Cardiac muscle cell (in vitro differentiated cells and primary cell): Measurements from ENCODE around the gene LITAF. TPM values are rescaled to one million over a fixed set of nuclear protein-coding genes. Genes with fewer than 3 reads are reported as not detected.
A peak's percentile ranks its signal among the peaks of the same experiment; 100 is the strongest.

Source experiments
- DNase-seq, 2 donors: peaks; one replicate each; pipeline versions ENCODE4 v3.0.0 to v3.0.0-alpha.2; 2010 to 2017; ENCODE audit warnings: low read depth in 1 of 2, low spot score in 1 of 2
- H3K27ac ChIP-seq: fragments of 200-600 bp; sonication (generic); 2 replicates; pipeline ENCODE4 v1.5.1; 2016
- H3K27me3 ChIP-seq: fragments of 200-600 bp; sonication (generic); 2 replicates; pipeline ENCODE4 v1.6.0; 2016; ENCODE audit warnings: control low read depth
- H3K36me3 ChIP-seq: fragments of 200-600 bp; sonication (generic); 2 replicates; pipeline ENCODE4 v1.5.1; 2016; ENCODE audit warnings: control low read depth
- H3K4me1 ChIP-seq: fragments of 200-600 bp; sonication (generic); 2 replicates; pipeline ENCODE4 v1.8.1; 2017; ENCODE audit warnings: low read depth, mild to moderate bottlenecking, mixed run types
- H3K4me3 ChIP-seq: fragments of 200-600 bp; sonication (generic); 2 replicates; pipeline ENCODE4 v1.5.1; 2016; ENCODE audit warnings: mild to moderate bottlenecking
- H3K9me3 ChIP-seq: fragments of 200-600 bp; sonication (generic); 2 replicates; pipeline ENCODE4 v1.5.1; 2017; ENCODE audit warnings: low read depth, mild to moderate bottlenecking, control low read depth
- polyA plus RNA-seq: library from polyadenylated mRNA; unstranded; fragments of >200 nt; fragmentation: Nextera tagmentation; extraction: Ambion mirVana; gene quantifications from 2 replicates; pipeline ENCODE4 v1.2.1, GENCODE V29; 2016
- total RNA-seq: library from RNA; depleted of rRNA; stranded (reverse); fragments of >200 nt; gene quantifications from 2 replicates; pipeline ENCODE4 v1.2.3, GENCODE V29; 2016
- TF ChIP-seq, protein P1 (sequence below): IDR thresholded peaks from 2 replicates; pipeline ENCODE4 v1.5.1; 2012; ENCODE audit warnings: low read depth, mild to moderate bottlenecking, low read length

The LITAF gene
- total and polyA plus RNA-seq, 2 experiments from 2014 or later: 42.1 to 43.3 TPM

DNA sequence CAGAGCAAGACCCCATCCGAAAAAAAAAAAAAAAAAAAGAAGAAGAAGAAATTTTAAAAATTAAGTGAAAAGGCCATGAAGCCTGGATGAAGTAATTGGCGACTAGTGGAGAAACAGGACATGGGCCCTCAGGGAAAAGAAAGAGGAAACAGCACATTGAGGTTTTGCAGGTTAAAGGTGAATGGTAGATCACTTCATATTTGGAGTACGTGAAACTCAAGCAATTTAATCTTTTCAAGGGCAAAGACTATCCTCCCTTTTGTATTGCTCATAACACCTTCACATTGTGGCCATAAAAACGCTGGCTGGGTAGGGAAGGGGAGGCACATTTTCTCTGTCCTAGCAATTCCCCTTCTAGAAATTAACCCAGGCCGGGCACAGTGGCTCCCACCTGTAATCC is 53.1 kb downstream of the LITAF start:
- TF ChIP-seq, protein P1, sequence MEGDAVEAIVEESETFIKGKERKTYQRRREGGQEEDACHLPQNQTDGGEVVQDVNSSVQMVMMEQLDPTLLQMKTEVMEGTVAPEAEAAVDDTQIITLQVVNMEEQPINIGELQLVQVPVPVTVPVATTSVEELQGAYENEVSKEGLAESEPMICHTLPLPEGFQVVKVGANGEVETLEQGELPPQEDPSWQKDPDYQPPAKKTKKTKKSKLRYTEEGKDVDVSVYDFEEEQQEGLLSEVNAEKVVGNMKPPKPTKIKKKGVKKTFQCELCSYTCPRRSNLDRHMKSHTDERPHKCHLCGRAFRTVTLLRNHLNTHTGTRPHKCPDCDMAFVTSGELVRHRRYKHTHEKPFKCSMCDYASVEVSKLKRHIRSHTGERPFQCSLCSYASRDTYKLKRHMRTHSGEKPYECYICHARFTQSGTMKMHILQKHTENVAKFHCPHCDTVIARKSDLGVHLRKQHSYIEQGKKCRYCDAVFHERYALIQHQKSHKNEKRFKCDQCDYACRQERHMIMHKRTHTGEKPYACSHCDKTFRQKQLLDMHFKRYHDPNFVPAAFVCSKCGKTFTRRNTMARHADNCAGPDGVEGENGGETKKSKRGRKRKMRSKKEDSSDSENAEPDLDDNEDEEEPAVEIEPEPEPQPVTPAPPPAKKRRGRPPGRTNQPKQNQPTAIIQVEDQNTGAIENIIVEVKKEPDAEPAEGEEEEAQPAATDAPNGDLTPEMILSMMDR: no peak
- no peak overlapping the region for H3K27ac ChIP-seq
- no peaks in the 10 kb centered on the region for H3K9me3 ChIP-seq
- no peaks in the 10 kb centered on the region for H3K4me1 ChIP-seq
- no peaks in the 10 kb centered on the region for H3K36me3 ChIP-seq
- no peaks in the 10 kb centered on the region for H3K27me3 ChIP-seq
- DNase-seq: no peak
- no peak overlapping the region for H3K4me3 ChIP-seq

DNA sequence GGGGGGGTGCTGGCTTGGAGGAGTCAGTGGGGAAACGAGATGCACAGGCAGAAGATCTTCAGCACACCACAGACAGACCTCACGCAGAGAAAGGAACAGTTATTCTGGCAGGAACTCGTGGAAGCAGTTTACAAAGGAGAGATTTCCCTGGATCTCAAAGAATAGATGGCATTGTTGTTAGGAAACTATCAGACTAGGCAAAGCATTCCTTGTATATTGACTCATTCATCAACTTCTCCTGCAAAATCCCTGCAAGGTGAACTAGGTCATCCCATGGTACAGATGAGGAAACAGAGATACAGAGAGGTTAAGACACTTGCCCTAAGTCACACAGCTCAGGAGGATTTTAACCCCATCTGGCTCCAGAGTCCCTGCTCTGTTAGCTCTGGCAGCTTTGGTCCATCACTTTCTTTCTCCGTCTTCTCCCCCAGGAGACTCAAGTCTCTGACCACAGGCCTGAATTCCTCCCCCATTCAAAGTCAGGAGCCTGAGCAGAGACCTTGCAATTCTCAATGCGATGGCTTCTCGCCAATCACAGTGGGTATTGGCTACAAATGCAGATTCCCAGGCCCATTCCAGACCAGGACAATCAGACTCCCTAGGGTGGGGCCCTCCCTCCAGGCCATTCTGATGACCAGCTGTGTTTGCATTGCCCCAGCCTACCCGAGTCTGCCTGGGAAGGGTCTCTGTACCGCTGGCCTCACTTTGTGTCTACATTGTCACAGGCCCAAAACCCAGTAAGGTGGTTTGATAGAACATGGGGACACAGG is 56.4 kb downstream of the LITAF start:
- no peak overlapping the region for H3K27ac ChIP-seq
- no peaks in the 10 kb centered on the region for H3K9me3 ChIP-seq
- H3K27me3 ChIP-seq: peaks cover 22% of the 10 kb centered on the region
- no peaks in the 10 kb centered on the region for H3K36me3 ChIP-seq
- DNase-seq: peak in 1 of 2 donors; percentile 54
- H3K4me1 ChIP-seq: no peaks in the 10 kb centered on the region
- TF ChIP-seq, protein P1: no peak
- H3K4me3 ChIP-seq: no peak overlapping the region

DNA sequence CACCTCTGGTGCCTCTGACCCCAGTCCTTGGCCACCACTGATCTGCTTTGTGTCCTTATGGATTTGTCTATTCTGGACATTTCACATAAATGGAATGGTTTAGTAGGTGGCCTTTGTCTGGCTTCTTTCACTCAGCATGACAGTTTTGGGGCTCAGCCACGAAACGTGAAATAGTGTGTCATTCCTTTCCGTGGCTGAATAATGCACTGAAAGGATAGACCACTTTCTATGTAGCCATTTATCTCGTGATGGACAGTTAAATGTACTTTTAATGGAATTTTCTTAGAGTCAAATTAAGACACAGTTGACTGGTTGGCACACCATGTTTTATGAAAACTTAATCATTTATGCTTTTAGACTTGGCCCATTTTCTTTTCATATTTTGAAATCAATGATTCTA is 57.4 kb downstream of the LITAF start:
- Histone ChIP-seq H3K9me3 (no peaks in the 10 kb centered on the region), H3K4me3 (no peak overlapping the region), H3K27me3 (peaks cover 28% of the 10 kb centered on the region), H3K36me3 (no peaks in the 10 kb centered on the region), H3K4me1 (no peaks in the 10 kb centered on the region), H3K27ac (no peak overlapping the region)
- TF ChIP-seq, protein P1: no peak
- no peak for DNase-seq

DNA sequence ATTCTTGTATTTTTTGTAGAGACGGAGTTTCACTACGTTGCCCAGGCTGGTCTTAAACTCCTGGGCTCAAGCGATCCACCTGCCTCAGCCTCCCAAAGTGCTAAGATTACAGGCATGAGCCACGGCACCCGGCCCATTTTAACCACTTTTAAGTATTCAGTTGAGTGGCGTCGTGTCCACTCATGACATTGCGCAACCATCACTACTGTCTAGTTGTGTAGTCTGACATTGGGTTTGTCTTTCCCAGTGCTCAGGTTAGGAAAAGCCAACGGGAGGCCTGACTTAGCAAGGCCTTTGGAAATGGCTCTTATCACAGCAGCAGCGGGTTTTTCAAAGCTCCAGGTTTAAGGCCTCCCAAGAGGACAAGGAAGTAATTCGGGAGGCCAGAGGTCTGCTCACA is 58.7 kb downstream of the LITAF start:
- no peak for DNase-seq
- no peaks in the 10 kb centered on the region for H3K36me3 ChIP-seq
- H3K27ac ChIP-seq: no peak overlapping the region
- no peak overlapping the region for H3K4me3 ChIP-seq
- no peaks in the 10 kb centered on the region for H3K4me1 ChIP-seq
- peaks cover 28% of the 10 kb centered on the region for H3K27me3 ChIP-seq
- no peaks in the 10 kb centered on the region for H3K9me3 ChIP-seq
- TF ChIP-seq, protein P1: no peak

DNA sequence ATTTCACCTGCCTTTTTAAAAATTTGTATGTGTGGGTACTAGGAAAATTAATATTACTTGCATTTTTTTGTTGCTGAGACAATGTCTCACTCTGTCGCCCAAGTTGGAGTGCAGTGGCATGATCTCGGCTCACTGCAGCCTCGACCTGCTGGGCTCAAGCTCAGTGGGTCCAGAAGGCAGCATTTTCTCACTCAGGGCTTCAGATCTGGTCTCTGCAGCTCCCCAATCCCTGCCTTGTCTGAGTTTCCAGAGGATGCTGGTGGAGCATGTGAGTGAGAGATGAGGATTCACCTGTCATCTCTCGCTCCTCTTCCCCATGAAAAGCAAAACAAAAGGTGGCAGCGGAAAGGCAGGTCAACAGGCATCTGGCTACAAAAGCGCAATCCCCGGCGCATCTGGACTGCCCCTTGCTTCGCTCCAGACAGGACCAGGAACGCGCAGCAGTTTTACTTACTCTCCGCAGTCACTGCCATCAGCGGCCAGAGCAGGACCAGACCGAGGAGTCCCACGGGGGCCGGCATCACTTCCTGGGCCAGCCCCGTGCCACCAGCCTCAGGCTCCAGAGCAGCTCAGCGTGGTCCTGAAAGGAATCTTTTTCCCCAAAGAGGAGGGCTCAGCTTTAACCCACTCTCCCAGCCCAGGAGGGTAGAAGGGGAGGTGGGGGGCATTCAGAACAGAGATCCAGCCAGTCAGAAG is 59.9 kb downstream of the LITAF start:
- DNase-seq: peak in 1 of 2 donors; percentile 38
- no peak overlapping the region for H3K4me3 ChIP-seq

More for the DNA sequence above, 59.9 kb downstream of the LITAF start:
- TF ChIP-seq, protein P1: no peak
- Histone ChIP-seq H3K4me1 (no peaks in the 10 kb centered on the region), H3K9me3 (no peaks in the 10 kb centered on the region), H3K27ac (no peak overlapping the region), H3K27me3 (peaks cover 28% of the 10 kb centered on the region), H3K36me3 (no peaks in the 10 kb centered on the region)
